KG1 (cell line): Measurements from ENCODE around the gene PKDCC.

Experiments
- DNase-seq: peaks from one replicate; lab custom pipeline; 2025; lab: John Stamatoyannopoulos, UW

Gene PKDCC

DNA sequence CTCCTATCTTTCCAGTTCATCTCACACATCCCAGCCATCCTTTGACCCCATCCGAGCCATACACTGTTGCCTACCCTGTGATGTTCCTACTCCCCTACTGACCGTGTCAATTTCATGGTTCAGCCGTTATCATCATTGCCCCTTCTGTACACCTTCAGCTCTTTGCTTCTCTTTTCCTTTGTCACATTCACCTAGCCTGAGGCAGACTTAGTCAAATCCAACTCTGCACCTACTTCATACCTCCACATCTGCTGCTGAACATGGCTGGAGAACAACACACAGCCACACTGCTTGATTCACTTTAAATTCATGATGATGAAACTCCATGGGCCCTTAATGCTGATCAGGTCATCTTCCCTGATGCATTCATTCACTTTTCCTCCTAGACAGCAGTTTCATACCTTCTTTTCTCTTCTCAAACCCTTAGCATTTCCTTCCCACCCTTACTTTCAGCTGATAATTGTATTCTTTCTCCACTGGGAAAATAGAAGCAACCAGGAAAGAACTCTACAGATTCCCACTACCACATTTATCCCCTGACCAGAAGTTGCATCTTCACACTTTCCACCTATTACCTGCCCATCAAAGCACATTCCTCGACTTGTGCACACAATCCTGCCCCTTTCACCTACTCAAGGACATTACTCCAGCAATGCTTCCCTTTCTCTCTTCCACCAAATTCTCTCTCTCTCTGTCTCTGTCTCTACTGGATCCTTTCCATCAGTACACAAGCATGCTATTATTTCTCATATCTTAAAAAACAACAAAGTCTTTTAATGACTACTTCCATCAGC is 59.6 kb downstream of the PKDCC start:
- no peak for DNase-seq
